Brain microvascular endothelial cell (primary cell): ENCODE data around the gene YIPF2.

ENCODE experiments used
- DNase-seq: peaks from one replicate; pipeline ENCODE4 v3.0.0-alpha.2; 2020
- H3K27ac ChIP-seq: fragments of 250-450 bp; sonication (Bioruptor Pico); 2 replicates; pipeline ENCODE4 v1.5.1; 2020; ENCODE audit warnings: mild to moderate bottlenecking, moderate library complexity
- H3K27me3 ChIP-seq: fragments of 250-450 bp; sonication (Bioruptor Pico); replicated peaks from 2 replicates; pipeline ENCODE4 v1.5.1; 2020; ENCODE audit warnings: mild to moderate bottlenecking
- H3K36me3 ChIP-seq: fragments of 250-450 bp; sonication (Bioruptor Pico); replicated peaks from 2 replicates; pipeline ENCODE4 v1.5.1; 2020; ENCODE audit warnings: mild to moderate bottlenecking
- H3K4me3 ChIP-seq: 2 replicates; pipeline ENCODE4 v1.5.1; 2011; ENCODE audit warnings: low read depth, mild to moderate bottlenecking, control low read depth, low read length, moderate library complexity
- in situ Hi-C: cut with HindIII; loops from 2 replicates; pipeline ENCODE4 v1.10.0; 2017; ENCODE audit warnings: low sequenced_read_pairs, low pct_ligation_motif_present
- TF ChIP-seq, protein P1 (sequence below): IDR thresholded peaks from 2 replicates; pipeline ENCODE4 v1.5.1; 2011; ENCODE audit warnings: low read depth, mild to moderate bottlenecking, moderate library complexity, low read length, control low read depth, inconsistent platforms; ENCODE audit errors: missing control alignments

The YIPF2 gene

DNA sequence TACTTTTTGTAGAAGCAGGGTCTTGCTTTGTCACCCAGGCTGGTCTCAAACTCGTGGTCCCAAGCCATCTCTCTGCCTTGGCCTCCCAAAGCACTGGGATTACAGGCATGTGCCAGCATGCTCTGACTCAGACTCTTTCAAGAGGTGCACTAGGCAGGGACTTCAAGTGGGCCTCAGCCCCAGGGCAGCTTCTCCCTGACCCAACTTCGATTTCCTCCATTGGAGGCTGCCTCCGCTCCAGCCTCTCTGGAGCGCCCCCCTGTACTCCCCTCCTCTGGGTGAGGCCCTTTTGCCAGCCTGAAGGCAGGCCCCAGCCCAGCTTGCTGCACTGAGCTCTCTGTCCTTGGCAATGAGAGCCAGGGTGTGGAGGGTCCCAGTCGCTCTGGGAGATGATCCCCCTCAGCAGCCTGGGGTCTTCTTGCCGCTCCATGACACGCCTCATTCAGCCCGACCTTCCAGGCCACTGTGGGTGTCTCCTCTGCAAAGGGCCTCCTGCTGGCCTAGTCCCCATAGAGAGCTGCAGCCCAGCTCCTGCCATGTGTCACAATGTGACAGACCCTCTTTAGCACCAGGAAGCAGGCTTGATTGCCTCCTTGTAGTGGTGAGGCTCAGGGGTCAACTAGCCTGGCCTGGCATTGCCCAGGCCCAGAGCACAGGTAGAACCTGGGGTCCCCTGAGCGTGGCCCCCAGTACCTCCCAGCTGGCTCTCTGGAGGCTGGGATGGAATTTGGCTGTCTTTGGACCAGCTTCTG is 40.6 kb downstream of the YIPF2 start:
- in situ Hi-C loops = no loop called here
- H3K27me3 ChIP-seq = no peaks in the 10 kb centered on the region
- no peaks in the 10 kb centered on the region for H3K36me3 ChIP-seq
- no peak overlapping the region for H3K4me3 ChIP-seq
- H3K27ac ChIP-seq = no peak overlapping the region
- TF ChIP-seq, protein P1, sequence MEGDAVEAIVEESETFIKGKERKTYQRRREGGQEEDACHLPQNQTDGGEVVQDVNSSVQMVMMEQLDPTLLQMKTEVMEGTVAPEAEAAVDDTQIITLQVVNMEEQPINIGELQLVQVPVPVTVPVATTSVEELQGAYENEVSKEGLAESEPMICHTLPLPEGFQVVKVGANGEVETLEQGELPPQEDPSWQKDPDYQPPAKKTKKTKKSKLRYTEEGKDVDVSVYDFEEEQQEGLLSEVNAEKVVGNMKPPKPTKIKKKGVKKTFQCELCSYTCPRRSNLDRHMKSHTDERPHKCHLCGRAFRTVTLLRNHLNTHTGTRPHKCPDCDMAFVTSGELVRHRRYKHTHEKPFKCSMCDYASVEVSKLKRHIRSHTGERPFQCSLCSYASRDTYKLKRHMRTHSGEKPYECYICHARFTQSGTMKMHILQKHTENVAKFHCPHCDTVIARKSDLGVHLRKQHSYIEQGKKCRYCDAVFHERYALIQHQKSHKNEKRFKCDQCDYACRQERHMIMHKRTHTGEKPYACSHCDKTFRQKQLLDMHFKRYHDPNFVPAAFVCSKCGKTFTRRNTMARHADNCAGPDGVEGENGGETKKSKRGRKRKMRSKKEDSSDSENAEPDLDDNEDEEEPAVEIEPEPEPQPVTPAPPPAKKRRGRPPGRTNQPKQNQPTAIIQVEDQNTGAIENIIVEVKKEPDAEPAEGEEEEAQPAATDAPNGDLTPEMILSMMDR = no peak
- no peak for DNase-seq

DNA sequence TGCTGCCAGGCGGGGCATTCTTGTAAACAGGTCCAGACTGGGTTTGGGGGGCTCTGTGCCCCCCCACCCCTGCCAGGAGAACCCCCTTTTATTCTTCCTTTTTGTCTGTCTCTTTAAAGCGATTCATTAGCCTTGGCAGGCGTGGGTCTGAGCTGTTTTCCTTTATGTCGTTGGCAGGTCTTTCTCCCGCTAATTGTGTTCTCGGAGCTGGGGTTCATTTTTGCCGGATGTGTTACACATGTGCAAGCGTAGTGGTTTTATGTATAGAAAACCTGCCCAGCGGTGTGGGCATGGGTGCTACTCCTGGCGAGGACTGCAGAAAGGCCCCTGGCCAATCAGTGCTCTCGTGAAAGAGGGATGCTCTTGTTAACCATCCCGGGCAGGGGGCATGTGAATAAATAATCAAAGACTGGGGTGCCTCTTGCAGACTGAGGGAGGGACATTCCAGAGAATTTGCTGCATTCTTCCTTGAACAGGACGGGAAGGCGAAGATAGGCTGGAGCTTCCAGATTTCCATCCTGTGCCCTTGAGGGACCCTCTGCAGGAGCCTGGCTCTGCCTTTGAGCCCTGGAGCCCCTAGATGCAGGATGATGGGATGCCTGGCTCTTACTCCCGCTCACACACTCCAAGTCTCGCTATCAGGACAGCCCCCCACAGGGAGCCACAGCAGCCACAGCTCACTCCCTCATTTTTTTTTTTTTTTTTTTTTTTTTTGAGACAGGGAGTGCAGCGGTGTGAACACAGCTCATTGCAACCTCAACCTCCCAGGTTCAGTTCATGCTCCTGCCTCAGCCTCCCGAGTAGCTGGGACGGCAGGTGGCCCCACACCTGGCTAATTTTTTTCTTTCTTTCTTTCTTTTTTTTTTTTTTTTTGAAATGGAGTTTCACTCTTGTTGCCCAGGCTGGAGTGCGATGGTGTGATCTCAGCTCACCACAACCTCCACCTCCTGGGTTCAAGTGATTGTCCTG is 43.0 kb downstream of the YIPF2 start:
- H3K27ac ChIP-seq = no peak overlapping the region
- H3K4me3 ChIP-seq = no peak overlapping the region
- H3K36me3 ChIP-seq = no peaks in the 10 kb centered on the region
- DNase-seq = no peak
- in situ Hi-C loops = no loop called here
- H3K27me3 ChIP-seq = no peaks in the 10 kb centered on the region
- TF ChIP-seq, protein P1 = no peak

DNA sequence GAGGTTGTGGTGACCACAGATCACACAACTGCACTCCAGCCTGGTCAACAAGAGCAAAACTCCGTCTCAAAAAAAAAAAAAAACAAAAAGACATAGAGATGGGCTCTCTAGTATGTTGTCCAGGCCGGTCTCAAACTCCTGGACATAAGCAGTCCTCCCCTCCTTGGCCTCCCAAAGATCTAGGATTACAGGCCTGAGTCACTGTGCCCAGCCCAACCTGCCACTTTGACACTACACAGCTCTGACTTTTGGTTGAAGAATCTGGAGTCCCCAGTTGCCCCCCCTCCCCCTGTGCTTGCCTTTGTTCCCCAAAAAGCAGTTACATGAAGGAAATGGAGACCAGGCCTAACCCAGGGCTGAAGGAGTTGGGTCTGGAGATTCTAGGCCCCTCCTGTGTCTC is 44.2 kb downstream of the YIPF2 start:
- in situ Hi-C loops = no loop called here
- peak; percentile 20 for DNase-seq
- H3K27ac ChIP-seq = no peak overlapping the region
- TF ChIP-seq, protein P1 = no peak
- no peak overlapping the region for H3K4me3 ChIP-seq
- H3K36me3 ChIP-seq = no peaks in the 10 kb centered on the region
- no peaks in the 10 kb centered on the region for H3K27me3 ChIP-seq

DNA sequence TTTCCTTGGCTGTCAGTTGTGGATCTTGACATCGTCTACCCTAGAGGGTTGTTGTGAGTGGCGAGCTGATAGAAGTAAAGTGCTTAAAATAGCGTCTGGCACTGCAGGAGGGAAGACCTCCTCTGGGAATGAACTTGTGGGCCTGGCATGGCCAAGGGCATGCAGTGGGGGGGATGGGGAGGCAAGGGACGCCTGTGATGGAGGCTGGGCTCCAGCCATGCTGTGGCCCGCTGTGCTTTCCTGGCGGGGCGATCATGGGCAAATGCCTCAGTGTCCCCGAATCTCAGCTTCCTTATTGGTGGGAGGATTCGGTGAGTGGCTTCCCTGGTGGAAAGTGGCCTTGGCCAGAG is 46.4 kb downstream of the YIPF2 start:
- no peak for DNase-seq
- Histone ChIP-seq H3K4me3 (no peak overlapping the region), H3K36me3 (no peaks in the 10 kb centered on the region), H3K27me3 (no peaks in the 10 kb centered on the region), H3K27ac (no peak overlapping the region)
- in situ Hi-C loops = no loop called here
- TF ChIP-seq, protein P1 = no peak

DNA sequence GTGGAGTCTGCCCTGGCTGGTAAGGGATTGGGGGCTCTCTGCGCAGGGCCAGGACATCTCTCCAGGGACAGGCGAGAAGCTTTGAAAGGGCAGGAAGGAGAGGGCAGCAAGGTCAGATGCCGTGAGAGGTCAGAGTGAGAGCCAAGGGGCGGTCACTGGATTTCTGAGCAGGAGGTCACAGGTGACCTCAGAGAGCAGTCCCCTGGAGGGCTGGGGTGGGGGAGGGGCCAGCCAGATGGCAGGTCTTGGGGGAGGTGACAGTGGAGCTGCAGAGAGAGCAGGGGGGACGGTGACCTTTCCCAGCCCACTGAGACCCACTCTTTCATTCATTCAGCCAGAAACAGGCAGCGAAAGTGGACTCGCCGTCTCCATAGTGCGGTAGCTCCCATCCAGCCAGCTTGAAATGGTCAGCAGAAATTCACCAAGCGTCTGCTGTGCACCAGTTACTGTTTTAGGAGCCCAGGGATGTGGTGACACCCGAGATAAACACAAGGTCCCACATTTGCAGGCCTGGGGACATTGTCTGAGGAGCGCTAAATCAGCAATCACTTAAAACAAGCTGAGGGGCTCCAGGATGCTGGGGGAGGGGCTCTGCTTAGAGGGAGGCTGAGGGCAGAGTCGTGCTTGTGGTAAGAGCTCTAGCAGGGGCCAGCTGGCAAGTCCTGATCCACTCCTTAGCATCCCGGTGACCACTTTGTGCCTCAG is 46.9 kb downstream of the YIPF2 start:
- Histone ChIP-seq H3K27ac (no peak overlapping the region), H3K4me3 (no peak overlapping the region), H3K27me3 (no peaks in the 10 kb centered on the region), H3K36me3 (no peaks in the 10 kb centered on the region)
- TF ChIP-seq, protein P1 = no peak
- in situ Hi-C loops = no loop called here
- DNase-seq = no peak
